ENCODE measurements around the gene IFITM10. TPM values are rescaled to one million over a fixed set of nuclear protein-coding genes. Genes with fewer than 3 reads are reported as not detected.

Gene IFITM10
- total RNA-seq, 1 donor: 2.2 TPM

DNA sequence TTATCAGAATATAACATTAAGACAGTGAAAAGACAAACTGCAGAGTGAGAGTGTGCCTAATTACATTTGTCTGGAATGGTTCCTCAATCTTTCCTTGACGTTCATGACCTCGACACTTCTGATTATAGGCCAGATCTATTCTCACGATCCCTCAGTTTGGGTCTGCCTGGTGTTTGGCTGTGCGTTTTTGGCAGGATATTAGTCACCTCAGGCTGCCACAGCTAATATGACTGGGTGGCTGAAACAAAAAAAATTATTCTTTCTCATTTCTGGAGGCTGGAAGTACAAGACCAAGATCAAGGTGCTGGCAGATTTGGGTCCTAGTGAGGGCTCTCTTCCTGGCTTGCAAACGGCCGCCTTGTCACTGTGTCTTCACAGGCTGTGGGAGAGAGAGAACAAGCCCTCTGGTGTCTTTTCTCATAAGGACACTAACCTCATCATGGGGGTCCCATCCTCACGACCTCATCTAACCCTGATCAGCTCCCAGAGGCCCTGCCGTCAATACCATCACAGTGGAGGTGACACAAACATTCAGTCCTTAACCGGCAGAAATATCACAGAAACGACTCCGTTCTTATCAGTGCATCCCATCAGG, 23.2 kb downstream of the IFITM10 start:
- no peak overlapping the region for H3K4me3 ChIP-seq (ENCODE audit: low read depth, low read length)
- no peak for DNase-seq (ENCODE audit: low read depth)
- TF ChIP-seq, protein P1, sequence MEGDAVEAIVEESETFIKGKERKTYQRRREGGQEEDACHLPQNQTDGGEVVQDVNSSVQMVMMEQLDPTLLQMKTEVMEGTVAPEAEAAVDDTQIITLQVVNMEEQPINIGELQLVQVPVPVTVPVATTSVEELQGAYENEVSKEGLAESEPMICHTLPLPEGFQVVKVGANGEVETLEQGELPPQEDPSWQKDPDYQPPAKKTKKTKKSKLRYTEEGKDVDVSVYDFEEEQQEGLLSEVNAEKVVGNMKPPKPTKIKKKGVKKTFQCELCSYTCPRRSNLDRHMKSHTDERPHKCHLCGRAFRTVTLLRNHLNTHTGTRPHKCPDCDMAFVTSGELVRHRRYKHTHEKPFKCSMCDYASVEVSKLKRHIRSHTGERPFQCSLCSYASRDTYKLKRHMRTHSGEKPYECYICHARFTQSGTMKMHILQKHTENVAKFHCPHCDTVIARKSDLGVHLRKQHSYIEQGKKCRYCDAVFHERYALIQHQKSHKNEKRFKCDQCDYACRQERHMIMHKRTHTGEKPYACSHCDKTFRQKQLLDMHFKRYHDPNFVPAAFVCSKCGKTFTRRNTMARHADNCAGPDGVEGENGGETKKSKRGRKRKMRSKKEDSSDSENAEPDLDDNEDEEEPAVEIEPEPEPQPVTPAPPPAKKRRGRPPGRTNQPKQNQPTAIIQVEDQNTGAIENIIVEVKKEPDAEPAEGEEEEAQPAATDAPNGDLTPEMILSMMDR (IDR thresholded peaks at IDR 0.05; ENCODE audit: insufficient read depth, low read length): no peak

DNA sequence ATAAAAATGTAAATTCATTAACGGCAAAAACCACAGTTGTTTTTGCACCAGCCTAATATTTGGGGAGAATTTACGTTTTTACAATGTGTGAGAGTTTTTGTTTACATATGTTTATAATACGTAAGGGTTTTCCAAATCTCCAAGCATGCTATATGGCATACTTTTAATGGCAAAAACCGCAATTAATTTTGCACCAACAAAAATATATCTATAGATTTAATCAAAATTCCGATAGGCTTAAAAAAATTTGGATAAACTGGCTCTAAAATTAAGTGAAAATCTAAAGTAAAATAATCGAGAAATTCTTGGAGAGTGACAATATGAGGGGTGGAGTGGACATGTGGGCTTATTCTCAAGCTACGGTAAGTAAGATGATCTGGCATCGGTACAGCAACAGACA, 30.6 kb downstream of the IFITM10 start:
- H3K4me3 ChIP-seq (ENCODE audit: low read depth, low read length): no peak overlapping the region
- TF ChIP-seq, protein P1 (IDR thresholded peaks at IDR 0.05; ENCODE audit: insufficient read depth, low read length): no peak
- DNase-seq (ENCODE audit: low read depth): no peak

DNA sequence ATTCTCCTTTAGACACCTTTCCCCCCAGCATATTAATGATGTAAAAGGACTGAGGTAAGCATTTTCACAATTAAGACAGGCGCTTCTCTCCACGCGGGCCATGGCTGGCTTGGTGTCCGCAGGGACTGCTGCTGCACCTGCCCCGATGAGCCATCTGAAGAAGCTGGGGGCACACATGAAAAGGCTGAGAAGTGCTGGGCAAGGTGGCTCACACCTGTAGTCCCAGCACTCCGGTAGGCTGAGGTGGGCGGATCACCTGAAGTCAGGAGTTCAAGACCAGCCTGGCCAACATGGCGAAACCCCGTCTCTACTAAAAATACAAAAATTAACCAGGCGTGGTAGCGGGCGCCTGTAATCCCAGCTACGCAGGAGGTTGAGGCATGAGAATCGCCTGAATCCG, 32.1 kb downstream of the IFITM10 start:
- DNase-seq (ENCODE audit: low read depth): no peak
- no peak overlapping the region for H3K4me3 ChIP-seq (ENCODE audit: low read depth, low read length)
- TF ChIP-seq, protein P1 (IDR thresholded peaks at IDR 0.05; ENCODE audit: insufficient read depth, low read length): no peak

DNA sequence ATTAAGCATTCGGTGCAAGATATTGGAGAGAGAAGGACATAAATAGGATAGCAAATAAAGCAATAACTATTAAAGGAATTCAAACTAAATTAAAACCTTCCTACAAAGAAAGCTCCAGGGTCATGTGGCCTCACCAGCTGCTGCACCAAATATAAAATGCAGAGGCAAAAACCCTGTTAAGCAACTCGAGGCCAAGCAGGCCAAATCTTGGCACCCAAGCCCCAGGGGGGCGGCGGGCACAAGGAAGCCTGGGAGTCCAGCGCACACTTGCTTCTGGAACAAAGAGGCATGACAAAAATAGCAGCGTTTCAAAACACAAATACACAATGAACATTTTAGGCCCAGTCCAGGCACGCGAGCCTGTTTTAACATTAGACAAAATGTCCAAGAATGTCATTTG, 32.6 kb downstream of the IFITM10 start:
- DNase-seq (ENCODE audit: low read depth): no peak
- TF ChIP-seq, protein P1 (IDR thresholded peaks at IDR 0.05; ENCODE audit: insufficient read depth, low read length): no peak
- no peak overlapping the region for H3K4me3 ChIP-seq (ENCODE audit: low read depth, low read length)

DNA sequence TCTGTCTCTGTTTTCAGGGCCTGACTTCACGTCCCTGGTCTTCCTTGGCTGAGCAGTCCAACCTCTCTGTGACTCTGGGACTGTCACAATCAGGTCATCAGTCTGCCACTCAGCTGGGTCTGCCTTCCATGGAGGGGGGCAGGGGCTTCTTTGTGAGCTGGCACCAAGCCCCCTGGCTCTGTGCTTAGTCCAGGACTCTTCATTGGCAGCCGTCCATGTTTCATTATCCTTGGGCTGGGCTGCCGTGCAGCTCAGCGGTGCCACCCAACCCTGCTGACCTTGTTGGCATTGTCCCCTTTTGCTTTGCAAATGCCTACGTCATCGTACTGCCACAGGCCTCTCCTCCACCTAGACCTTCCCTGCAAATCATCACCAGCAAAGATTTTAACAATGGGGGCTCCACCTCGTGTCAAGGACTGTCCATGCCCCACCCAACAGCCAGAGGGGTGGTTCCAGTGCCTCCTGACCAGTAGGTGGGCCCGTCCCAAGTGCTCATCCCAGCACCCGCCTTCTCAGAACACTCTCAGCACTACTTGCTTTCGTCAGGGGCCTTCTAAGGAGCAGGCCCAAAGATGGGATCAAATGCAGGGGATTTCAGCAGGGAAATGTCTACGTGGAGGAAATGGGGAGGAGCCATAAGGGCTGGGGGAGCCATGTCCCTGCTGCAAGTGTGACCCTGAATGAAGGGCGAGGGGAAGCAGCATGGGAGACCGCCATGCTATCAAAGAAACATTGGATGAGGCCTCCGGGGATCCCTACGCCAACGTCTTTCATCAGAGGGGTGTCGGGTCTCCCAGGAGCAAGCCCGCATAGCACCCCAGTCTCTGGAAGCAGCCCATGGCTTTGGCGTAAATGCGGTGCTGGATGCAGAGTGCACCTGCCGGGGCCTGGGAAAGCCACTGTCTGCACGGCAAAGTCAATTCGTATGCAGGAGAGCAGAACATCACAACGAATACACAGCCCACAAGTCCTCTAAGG, 35.2 kb downstream of the IFITM10 start:
- TF ChIP-seq, protein P1 (IDR thresholded peaks at IDR 0.05; ENCODE audit: insufficient read depth, low read length): no peak

DNA sequence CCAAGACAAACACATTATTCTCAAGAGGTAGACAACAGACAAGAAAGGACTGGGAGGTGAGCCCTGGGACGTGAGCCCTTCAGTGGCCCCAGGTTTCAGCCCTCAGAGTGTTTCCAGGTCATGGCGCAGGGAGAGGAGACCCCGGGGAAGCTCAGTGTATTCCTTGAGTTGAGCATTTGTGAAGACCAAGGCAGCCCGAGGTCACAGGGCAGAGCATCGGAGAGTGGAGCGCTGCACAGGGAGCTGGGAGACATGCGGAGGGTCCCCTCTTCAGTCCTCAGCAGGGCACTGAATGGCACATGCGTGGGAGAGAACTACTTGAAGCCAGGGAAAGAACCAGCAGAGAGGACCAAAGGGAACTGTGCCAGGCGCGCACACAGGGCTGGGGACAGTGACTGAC, 41.7 kb downstream of the IFITM10 start:
- TF ChIP-seq, protein P1 (IDR thresholded peaks at IDR 0.05; ENCODE audit: insufficient read depth, low read length): no peak
- DNase-seq (ENCODE audit: low read depth): no peak
- no peak overlapping the region for H3K4me3 ChIP-seq (ENCODE audit: low read depth, low read length)

More for the DNA sequence above, 35.2 kb downstream of the IFITM10 start:
- H3K4me3 ChIP-seq (ENCODE audit: low read depth, low read length): no peak overlapping the region
- DNase-seq (ENCODE audit: low read depth): no peak

All from fibroblast of the aortic adventitia (primary cell).